ENCODE data around the gene PDZD11.
"Not testable (repeated sequence)": the region's sequence is repeated elsewhere in the genome, so short reads cannot be mapped to it uniquely, and the experiment has no call there.

Gene PDZD11

GRCh38 chrX:70253377-70254062 is 36.2 kb downstream of the PDZD11 start:
- TF ChIP-seq Cebpa-rat (IDR thresholded peaks at IDR 0.05) = no peak
- peaks cover 0 to 22% (median 0%) of the 10 kb centered on the region in 11 experiments; a peak in 1 of 22 replicates for H3K9me3 ChIP-seq (replicated peaks in 1 of 11)
- H3K36me3 ChIP-seq = no peaks in the 10 kb centered on the region
- no peak overlapping the region for H3K27ac ChIP-seq
- H3K4me3 ChIP-seq = no peak overlapping the region
- no peak overlapping the region for H3K9ac ChIP-seq
- no peak overlapping the region for H3K4me2 ChIP-seq
- no peaks in the 10 kb centered on the region for H3K4me1 ChIP-seq
- no peaks in the 10 kb centered on the region for H4K20me1 ChIP-seq
- H3K27me3 ChIP-seq = peaks cover 45 to 97% (median 89%) of the 10 kb centered on the region in 11 experiments

- peaks cover 0 to 22% (median 0%) of the 10 kb centered on the region in 11 experiments; a peak in 1 of 22 replicates for H3K9me3 ChIP-seq (replicated peaks in 1 of 11)
- H3K4me2 ChIP-seq = no peak overlapping the region
Observed at GRCh38 chrX:70252491-70252890, 37.2 kb downstream of the PDZD11 start.

DNA sequence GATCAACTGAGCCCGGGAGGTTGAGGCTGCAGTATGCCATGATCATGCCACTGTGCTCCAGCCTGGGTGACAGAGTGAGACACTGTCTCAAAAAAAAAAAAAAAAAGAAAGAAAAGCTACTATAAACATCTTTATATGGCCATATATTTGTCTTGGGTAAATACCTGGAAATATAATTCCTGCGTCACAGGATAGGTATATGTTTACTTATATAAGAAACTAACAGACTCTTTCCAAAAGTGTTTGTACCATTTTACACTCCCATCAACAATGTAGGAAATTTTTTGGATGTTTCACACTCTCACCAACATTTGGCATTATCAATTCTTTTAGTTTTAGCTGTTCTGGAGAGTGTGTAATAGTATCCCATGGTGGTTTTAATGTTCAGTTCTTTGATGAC is 42.5 kb downstream of the PDZD11 start:
- Histone ChIP-seq H3K4me1 (no peaks in the 10 kb centered on the region), H3K27me3 (peaks cover 74 to 100% (median 98%) of the 10 kb centered on the region in 11 experiments), H3K4me2 (no peak overlapping the region), H3K9me3 (replicated peaks in 1 of 11) (peaks cover 0 to 8% (median 0%) of the 10 kb centered on the region in 11 experiments; a peak in 1 of 22 replicates), H3K27ac (no peak overlapping the region), H3K36me3 (no peaks in the 10 kb centered on the region), H4K20me1 (no peaks in the 10 kb centered on the region; a peak in 1 of 22 replicates), H3K9ac (no peak overlapping the region), H3K4me3 (no peak overlapping the region)
- no peak for TF ChIP-seq Cebpa-rat (IDR thresholded peaks at IDR 0.05)

More at GRCh38 chrX:70252491-70252890, 37.2 kb downstream of the PDZD11 start:
- H3K4me3 ChIP-seq = no peak overlapping the region
- no peaks in the 10 kb centered on the region for H3K4me1 ChIP-seq
- H4K20me1 ChIP-seq = no peaks in the 10 kb centered on the region; a peak in 1 of 22 replicates
- no peak for TF ChIP-seq Cebpa-rat (IDR thresholded peaks at IDR 0.05)
- H3K9ac ChIP-seq = no peak overlapping the region
- H3K27me3 ChIP-seq = peaks cover 55 to 98% (median 93%) of the 10 kb centered on the region in 11 experiments
- H3K36me3 ChIP-seq = no peaks in the 10 kb centered on the region
- no peak overlapping the region for H3K27ac ChIP-seq

- peaks cover 75 to 100% (median 98%) of the 10 kb centered on the region in 11 experiments for H3K27me3 ChIP-seq
- H3K36me3 ChIP-seq = no peaks in the 10 kb centered on the region
- no peak overlapping the region for H3K27ac ChIP-seq
- no peak overlapping the region for H3K9ac ChIP-seq
- H3K4me2 ChIP-seq = no peak overlapping the region
- no peak overlapping the region for H3K4me3 ChIP-seq
- H4K20me1 ChIP-seq = no peaks in the 10 kb centered on the region; a peak in 2 of 22 replicates
- no peaks in the 10 kb centered on the region for H3K4me1 ChIP-seq
- no peak for TF ChIP-seq Cebpa-rat (IDR thresholded peaks at IDR 0.05)
- no peaks in the 10 kb centered on the region for H3K9me3 ChIP-seq (replicated peaks in 1 of 11)
Observed at GRCh38 chrX:70244881-70245280, 44.8 kb downstream of the PDZD11 start.

DNA sequence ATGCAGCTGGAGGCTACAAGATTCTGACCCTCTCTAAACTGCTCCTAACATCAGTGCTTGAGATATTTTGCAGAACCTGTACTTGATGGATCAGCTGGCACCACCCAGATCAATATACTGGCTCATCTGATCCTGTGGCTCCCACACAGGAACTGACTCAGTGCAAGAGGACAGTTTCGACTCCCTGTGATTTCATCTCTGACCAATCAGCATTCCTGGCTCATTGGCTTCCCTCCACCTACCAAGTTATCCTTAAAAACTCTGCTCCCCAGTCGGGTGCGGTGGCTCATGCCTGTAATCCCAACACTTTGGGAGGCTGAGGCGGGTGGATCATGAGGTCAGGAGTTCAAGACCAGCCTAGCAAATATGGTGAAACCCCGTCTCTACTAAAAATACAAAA is 46.1 kb downstream of the PDZD11 start:
- H3K27me3 ChIP-seq = peaks cover 80 to 100% (median 98%) of the 10 kb centered on the region in 11 experiments
- not testable (repeated sequence) for H3K9me3 ChIP-seq (replicated peaks in 1 of 11); H4K20me1 ChIP-seq; H3K27ac ChIP-seq; H3K4me2 ChIP-seq; H3K4me1 ChIP-seq; H3K36me3 ChIP-seq; H3K9ac ChIP-seq; H3K4me3 ChIP-seq

- Histone ChIP-seq H3K27me3 (peaks cover 89 to 100% (median 97%) of the 10 kb centered on the region in 11 experiments), H3K9ac (no peak overlapping the region)
- TF ChIP-seq Cebpa-rat (IDR thresholded peaks at IDR 0.05) = no peak
Observed at GRCh38 chrX:70241501-70241900, 48.2 kb downstream of the PDZD11 start.

GRCh38 chrX:70240751-70241150 is 49.0 kb downstream of the PDZD11 start:
- no peaks in the 10 kb centered on the region for H3K9me3 ChIP-seq (replicated peaks in 1 of 11)
- no peak overlapping the region for H3K4me2 ChIP-seq
- H3K4me3 ChIP-seq = no peak overlapping the region
- H3K27me3 ChIP-seq = peaks cover 87 to 100% (median 98%) of the 10 kb centered on the region in 11 experiments
- H3K9ac ChIP-seq = no peak overlapping the region
- H3K36me3 ChIP-seq = no peaks in the 10 kb centered on the region
- H3K4me1 ChIP-seq = no peaks in the 10 kb centered on the region
- no peaks in the 10 kb centered on the region; a peak in 2 of 22 replicates for H4K20me1 ChIP-seq
- no peak overlapping the region for H3K27ac ChIP-seq
- no peak for TF ChIP-seq Cebpa-rat (IDR thresholded peaks at IDR 0.05)

More at GRCh38 chrX:70241501-70241900, 48.2 kb downstream of the PDZD11 start:
- Histone ChIP-seq H3K4me3 (no peak overlapping the region), H3K27ac (no peak overlapping the region), H3K4me2 (no peak overlapping the region), H3K9me3 (replicated peaks in 1 of 11) (no peaks in the 10 kb centered on the region), H4K20me1 (no peaks in the 10 kb centered on the region; a peak in 2 of 22 replicates), H3K36me3 (no peaks in the 10 kb centered on the region), H3K4me1 (no peaks in the 10 kb centered on the region)

All from BLaER1 treated with 17β-estradiol and CSF1 and Interleukin-3, amounts not matched to agents 10 nM and 100 nM (cell line).